ENCODE measurements around the gene EMP2. TPM values are rescaled to one million over a fixed set of nuclear protein-coding genes. Genes with fewer than 3 reads are reported as not detected.

EMP2 gene
- total RNA-seq, 1 donor from 2014 or later = 8.6 TPM

GRCh38 chr16:10531582-10531981 lies 48.8 kb downstream of the EMP2 start:
- no peak for DNase-seq (ENCODE audit: low spot score)
- Mint-ChIP-seq H3K36me3 (ENCODE audit: low read depth, unreplicated experiment) (no peaks in the 10 kb centered on the region), H3K27me3 (ENCODE audit: unreplicated experiment) (peaks cover 2% of the 10 kb centered on the region), H3K9me3 (ENCODE audit: unreplicated experiment) (no peaks in the 10 kb centered on the region), H3K4me1 (ENCODE audit: unreplicated experiment) (no peaks in the 10 kb centered on the region), H3K27ac (ENCODE audit: unreplicated experiment) (no peak overlapping the region), H3K4me3 (ENCODE audit: unreplicated experiment) (no peak overlapping the region)
- no peak for TF ChIP-seq CTCF (IDR thresholded peaks at IDR 0.05; ENCODE audit: unreplicated experiment)

- DNase-seq (ENCODE audit: low spot score) = no peak
- Mint-ChIP-seq H3K27ac (ENCODE audit: unreplicated experiment) (no peak overlapping the region), H3K4me3 (ENCODE audit: unreplicated experiment) (no peak overlapping the region), H3K9me3 (ENCODE audit: unreplicated experiment) (no peaks in the 10 kb centered on the region), H3K27me3 (ENCODE audit: unreplicated experiment) (no peaks in the 10 kb centered on the region), H3K4me1 (ENCODE audit: unreplicated experiment) (no peaks in the 10 kb centered on the region), H3K36me3 (ENCODE audit: low read depth, unreplicated experiment) (no peaks in the 10 kb centered on the region)
- no peak for TF ChIP-seq CTCF (IDR thresholded peaks at IDR 0.05; ENCODE audit: unreplicated experiment)
Observed at GRCh38 chr16:10530685-10531084, 49.7 kb downstream of the EMP2 start.

GRCh38 chr16:10529895-10530669 lies 50.3 kb downstream of the EMP2 start:
- no peak for DNase-seq (ENCODE audit: low spot score)
- no peaks in the 10 kb centered on the region for H3K9me3 Mint-ChIP-seq (ENCODE audit: unreplicated experiment)
- no peak for TF ChIP-seq CTCF (IDR thresholded peaks at IDR 0.05; ENCODE audit: unreplicated experiment)
- no peak overlapping the region for H3K27ac Mint-ChIP-seq (ENCODE audit: unreplicated experiment)
- no peaks in the 10 kb centered on the region for H3K36me3 Mint-ChIP-seq (ENCODE audit: low read depth, unreplicated experiment)
- H3K4me3 Mint-ChIP-seq (ENCODE audit: unreplicated experiment) = no peak overlapping the region
- H3K4me1 Mint-ChIP-seq (ENCODE audit: unreplicated experiment) = no peaks in the 10 kb centered on the region
- no peaks in the 10 kb centered on the region for H3K27me3 Mint-ChIP-seq (ENCODE audit: unreplicated experiment)

GRCh38 chr16:10528635-10529034 lies 51.8 kb downstream of the EMP2 start:
- no peak overlapping the region for H3K27ac Mint-ChIP-seq (ENCODE audit: unreplicated experiment)

More at GRCh38 chr16:10528635-10529034, 51.8 kb downstream of the EMP2 start:
- Mint-ChIP-seq H3K36me3 (ENCODE audit: low read depth, unreplicated experiment) (no peaks in the 10 kb centered on the region), H3K27me3 (ENCODE audit: unreplicated experiment) (peaks cover 1% of the 10 kb centered on the region), H3K4me3 (ENCODE audit: unreplicated experiment) (no peak overlapping the region), H3K4me1 (ENCODE audit: unreplicated experiment) (no peaks in the 10 kb centered on the region), H3K9me3 (ENCODE audit: unreplicated experiment) (no peaks in the 10 kb centered on the region)
- TF ChIP-seq CTCF (IDR thresholded peaks at IDR 0.05; ENCODE audit: unreplicated experiment) = no peak
- DNase-seq (ENCODE audit: low spot score) = no peak

Data from endothelial cell (in vitro differentiated cells).